GM19193 (cell line): ENCODE data around the gene MAS1L.

Experiments
- POLR2A ChIP-seq: IDR thresholded peaks from 4 replicates; pipeline ENCODE4 v1.6.1; 2011; ENCODE audit not compliant: insufficient read depth, insufficient read length; ENCODE audit errors: extremely low read depth

MAS1L gene

DNA sequence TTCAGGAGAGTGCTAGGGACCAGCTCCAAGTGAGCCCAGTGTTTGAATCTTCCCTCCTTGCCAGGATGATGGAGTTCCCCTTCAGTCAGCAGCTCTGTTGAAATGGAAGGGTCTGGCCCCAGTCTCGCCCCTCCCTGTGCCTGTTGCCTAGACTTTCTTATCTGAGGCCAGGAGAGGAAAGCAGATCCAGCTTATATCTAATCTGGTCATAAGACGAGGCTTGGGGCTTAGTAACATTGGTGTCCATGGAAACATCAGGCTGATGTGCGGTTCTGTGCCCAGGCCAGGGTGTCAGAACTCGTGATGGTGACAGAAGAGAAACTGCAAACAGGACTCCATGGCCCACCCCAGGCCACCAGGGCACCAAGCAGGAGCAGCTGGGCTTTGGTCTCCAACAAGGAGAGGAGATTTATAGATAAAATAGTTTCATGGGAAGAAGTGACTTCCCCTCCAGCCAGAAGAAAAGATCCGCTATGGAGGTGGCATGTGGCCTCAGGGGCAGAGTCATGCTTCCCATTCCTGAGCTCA, 9.8 kb downstream of the MAS1L start:
- no peak for TF ChIP-seq POLR2A

DNA sequence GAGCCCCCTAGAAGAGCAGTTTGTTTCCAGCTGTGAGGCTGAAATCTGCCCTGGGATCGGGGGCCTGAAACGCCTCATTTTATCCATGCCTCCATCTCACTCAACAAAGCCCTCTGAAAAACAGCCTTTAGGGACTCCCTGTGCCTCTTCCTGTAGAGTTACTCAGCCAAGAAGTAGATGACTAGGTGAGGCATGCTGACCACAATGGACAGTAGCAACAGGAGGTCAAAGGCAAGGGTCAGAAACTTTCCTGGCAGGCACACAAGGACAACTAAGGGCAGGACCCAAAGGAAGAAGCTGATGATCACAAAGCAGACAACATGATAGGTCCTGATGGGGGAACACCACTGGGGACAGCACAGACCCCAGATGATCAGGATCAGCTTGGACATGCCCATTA, 12.8 kb downstream of the MAS1L start:
- no peak for TF ChIP-seq POLR2A

DNA sequence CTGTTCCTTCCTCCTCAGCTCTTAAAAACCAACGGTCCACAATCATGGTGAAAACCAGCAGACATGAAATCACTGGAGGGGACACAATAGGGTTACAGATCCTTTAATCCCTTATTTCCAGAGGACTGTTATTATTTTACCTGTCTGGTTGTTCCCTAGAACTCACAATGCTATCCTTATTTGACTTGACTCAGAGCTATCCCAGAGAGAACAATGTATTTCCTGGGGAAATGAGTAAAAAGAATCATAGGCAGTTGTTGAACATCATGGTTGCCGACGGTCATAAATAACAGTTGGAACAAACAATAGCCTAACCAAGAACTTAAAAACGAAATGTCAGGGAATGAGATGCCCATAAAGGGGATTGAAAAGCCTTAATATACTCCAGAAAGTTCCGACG, 21.5 kb downstream of the MAS1L start:
- TF ChIP-seq POLR2A: no peak

DNA sequence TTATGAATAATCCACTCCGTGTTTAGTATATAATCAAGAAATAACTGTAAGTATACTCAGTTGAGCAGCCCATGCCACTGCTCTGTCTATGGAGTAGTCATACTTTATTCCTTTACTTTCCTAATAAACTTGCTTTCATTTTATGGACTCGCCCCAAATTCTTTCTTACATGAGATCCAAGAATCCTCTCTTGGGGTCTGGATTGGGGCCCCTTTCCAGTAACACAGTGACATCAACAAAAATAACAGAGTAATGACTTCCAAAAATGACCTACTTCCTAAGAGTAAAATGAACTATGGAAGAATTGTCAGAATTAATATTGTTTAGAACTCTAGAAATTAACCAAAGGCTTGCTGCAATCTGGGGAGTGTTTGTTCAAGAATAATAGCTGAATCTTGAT, 22.0 kb downstream of the MAS1L start:
- no peak for TF ChIP-seq POLR2A

DNA sequence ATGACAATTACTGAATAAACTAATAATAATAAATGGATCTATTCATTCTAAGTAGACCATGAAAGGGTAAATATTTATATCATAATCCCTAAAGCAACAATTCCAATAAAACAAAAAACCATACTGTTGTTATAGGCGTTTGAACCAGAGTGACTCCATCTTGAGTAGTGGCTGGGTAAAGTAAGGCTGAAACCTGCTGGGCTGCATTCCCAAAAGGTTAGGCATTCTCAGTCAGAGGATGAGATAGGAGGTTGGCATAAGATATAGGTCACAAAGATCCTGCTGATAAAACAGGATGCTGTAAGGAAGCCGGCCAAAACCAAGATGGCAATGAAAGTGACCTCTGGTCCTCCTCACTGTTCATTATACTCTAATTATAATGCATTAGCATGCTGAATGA, 22.5 kb downstream of the MAS1L start:
- TF ChIP-seq POLR2A: no peak

DNA sequence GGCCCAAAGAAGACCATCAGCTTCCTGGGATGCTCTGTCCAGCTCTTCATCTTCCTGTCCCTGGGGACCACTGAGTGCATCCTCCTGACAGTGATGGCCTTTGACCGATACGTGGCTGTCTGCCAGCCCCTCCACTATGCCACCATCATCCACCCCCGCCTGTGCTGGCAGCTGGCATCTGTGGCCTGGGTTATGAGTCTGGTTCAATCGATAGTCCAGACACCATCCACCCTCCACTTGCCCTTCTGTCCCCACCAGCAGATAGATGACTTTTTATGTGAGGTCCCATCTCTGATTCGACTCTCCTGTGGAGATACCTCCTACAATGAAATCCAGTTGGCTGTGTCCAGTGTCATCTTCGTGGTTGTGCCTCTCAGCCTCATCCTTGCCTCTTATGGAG, 25.7 kb downstream of the MAS1L start:
- TF ChIP-seq POLR2A: no peak

DNA sequence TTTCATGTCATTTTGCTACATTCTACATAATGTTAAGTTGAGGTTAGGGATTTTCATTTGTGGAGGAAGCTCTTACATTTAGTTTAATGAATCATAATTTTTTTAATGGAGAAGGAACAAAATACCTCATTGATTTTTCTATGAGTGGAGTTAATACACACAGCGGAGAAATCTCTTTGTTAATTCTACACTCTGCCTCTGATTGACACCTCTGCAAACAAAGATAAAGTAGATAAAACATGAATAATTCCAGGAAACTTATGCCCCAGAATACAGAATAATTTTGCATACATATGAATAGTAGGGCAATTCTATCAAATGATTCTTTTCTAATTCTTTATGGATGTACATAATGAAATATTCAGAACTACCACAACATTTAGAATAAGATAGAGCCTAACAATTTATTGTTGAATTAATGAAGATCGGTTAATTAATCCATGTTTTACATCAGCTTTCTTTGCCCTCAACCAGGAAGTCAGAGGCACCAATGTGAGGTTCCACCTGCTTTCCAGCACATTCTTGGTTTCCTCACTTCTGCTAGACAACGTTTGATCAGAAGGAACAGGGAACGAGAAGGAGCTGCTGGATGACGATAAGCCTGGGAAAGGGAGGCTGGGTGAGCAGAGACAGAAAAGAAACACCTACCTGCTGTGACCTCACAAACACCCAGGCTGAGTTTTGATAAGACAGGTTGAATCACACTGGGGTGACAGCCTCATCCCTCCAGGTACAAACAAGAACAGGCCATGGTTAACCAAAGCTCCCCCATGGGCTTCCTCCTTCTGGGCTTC, 26.5 kb downstream of the MAS1L start:
- TF ChIP-seq POLR2A: no peak

DNA sequence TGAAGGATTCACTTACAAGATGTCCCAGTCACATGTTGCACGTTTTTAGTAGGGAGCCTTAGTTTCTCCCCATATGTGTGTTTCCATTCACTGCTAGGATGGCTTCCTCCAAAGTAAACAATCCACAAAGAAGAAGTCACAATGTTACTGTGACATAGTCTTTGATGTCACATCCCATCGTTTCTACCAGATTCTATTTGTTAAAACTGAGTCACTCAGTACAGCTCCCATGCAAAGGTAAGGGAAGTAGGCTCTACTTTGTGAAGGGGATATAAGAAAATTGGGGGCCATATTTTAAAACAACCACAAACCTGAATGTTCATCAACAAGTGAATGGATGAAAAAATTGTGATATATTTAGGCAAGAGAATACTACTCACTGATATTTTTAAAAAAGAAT, 30.8 kb downstream of the MAS1L start, which contains the start of the genes OR11A1 and OR2H1:
Gene OR11A1 (minus strand): TSS at position 101 of the 400 bp plus-strand sequence. CDS start 29,430 bp downstream, outside the sequence.
Gene OR2H1 (plus strand): TSS at position 185 of the 400 bp plus-strand sequence. CDS start 4,615 bp downstream, outside the sequence.
- no peak for TF ChIP-seq POLR2A

DNA sequence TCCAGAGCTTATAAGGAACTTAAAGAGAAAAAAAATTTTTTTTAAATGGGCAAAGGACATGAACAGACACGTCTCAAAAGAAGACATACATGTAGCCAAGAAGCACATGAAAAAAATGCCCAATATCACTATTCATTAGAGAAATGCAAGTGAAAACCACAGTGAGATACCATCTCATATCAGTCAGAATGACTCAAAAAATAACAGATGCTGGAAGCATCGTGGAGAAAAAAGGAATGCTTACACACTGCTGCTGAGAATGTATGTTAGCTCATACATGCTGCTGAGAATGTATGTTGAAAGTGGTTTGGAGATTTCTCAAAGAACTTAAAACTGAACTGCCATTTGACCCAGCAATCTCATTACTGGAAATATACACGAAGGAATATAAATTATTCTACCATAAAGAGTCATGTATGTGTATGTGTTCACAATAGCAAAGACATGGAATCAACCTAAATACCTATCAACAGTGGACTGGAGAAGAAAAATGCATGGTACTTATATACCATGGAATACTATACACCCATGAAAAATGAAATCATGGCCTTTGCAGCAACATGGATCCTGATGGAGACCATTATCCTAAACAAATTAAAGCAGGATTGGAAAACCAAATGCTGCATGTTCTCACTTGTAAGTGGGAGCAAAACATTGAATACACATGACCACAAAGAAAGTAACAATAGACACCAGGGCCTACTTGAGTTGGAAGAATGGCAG, 36.1 kb downstream of the MAS1L start:
- no peak for TF ChIP-seq POLR2A

DNA sequence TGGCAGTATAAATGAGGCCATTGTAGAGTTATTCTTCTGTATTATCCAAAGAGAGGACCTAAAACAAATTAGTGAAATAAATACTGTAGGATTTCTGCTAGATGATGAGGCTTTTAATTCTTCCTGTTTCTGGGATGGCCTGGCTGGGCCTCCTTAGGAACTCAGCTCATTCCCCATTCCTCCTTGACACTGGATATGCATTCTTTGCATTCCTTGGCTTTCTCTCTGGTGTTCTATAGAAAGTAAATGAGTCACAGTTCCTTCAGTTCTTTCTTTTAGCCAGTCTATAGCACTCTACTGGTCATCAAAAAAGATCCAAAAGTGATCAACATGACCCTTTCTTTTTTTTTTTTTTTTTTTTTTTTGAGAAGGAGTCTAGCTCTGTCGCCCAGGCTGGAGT, 40.1 kb downstream of the MAS1L start:
- TF ChIP-seq POLR2A: no peak

DNA sequence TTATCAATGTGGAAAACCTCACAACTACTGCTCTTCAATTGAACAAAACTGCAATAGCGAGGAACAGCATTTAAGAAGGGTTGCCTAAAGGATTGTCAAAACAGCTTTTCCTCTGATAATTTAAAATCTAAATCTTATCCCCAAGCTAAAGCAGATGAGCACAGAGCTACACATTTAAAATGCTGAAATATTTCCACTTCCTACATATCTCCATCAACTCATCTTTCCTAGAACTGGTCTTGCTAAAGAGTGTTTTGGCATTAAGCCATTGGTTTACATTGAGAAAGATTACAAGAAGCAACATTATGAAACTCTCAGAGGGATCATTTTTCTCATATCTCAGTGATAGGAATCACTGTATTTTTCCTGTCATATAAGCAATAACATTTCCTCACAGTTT, 45.0 kb downstream of the MAS1L start:
- no peak for TF ChIP-seq POLR2A

DNA sequence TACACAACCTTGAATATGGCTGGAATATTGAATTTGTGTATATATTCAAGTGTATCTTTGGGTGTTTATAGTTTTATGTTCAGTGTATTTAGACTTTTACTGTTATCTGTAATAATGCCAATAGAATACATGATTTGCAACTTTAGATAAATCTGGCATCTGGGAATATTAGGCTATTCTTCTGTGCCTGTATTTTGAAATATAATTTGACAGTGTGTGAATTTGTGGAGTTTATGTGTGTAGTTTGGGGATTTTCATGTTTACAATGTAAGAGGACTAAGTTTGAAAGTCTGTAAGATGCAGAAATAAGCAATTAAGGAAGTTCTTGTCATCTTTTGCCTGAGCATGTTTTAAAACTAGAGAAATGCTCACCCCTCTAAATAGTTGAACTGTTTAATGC, 48.8 kb downstream of the MAS1L start, which contains the start of gene OR10C1:
Gene OR10C1 (plus strand): TSS at position 301 of the 400 bp plus-strand sequence. CDS start 710 bp downstream, outside the sequence.
- no peak for TF ChIP-seq POLR2A
